C4-2B (cell line): Measurements from ENCODE around the gene SMARCB1.

Source experiments
- CTCF ChIP-seq: fragments of 450-650 bp; conservative IDR thresholded peaks from 2 replicates; pipeline ENCODE4 v1.5.1; 2017; ENCODE audit warnings: mild to moderate bottlenecking
- ZFX ChIP-seq: fragments of 450-650 bp; IDR thresholded peaks from 2 replicates; pipeline ENCODE4 v1.6.1; 2017

DNA sequence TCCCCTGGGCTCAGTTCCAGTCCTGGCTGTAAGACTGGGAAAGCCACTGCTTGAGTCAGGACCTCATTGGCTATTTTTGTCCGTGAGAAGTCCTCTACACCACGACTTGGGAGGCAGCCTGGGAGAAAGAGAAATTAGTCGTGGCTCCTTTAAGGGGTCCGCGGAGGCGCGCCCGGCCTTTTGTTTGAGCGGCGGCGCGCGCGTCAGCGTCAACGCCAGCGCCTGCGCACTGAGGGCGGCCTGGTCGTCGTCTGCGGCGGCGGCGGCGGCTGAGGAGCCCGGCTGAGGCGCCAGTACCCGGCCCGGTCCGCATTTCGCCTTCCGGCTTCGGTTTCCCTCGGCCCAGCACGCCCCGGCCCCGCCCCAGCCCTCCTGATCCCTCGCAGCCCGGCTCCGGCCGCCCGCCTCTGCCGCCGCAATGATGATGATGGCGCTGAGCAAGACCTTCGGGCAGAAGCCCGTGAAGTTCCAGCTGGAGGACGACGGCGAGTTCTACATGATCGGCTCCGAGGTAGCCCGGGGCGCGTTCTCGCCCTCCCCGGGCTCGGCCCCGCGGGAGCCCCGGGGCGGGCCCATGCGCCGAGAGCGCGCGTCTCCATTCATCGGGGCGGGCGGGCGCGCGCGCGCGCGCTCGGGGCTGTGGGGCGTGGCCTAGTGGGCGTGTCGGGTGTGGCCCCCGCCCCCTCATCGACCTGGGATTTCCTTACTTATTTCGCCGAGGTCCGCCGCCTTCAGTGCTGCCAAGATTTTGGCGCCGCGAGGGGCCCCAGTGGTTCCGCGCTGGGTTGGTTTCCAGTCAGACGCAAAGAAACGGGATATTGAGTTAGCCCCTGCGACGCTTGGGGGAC, at the start of gene SMARCB1:
- TF ChIP-seq CTCF (no peak), ZFX (peak; percentile 89; the same call in 1 of the 2 replicates)
